Urinary bladder (tissue), 4 donors: ENCODE data around the gene RAMP1. TPM values are rescaled to one million over a fixed set of nuclear protein-coding genes. Genes with fewer than 3 reads are reported as not detected.

Experiments used
- DNase-seq: peaks from one replicate; pipeline ENCODE4 v3.0.0-alpha.2; 2015; ENCODE audit errors: extremely low spot score
- H3K27ac ChIP-seq: one replicate; pipeline ENCODE4 v1.5.1; 2013; ENCODE audit warnings: low read depth, mild to moderate bottlenecking, moderate library complexity
- H3K36me3 ChIP-seq: one replicate; pipeline ENCODE4 v1.6.1; 2013; ENCODE audit warnings: mild to moderate bottlenecking, moderate library complexity; ENCODE audit not compliant: insufficient read depth
- H3K4me1 ChIP-seq: one replicate; pipeline ENCODE4 v1.6.1; 2013; ENCODE audit warnings: mild to moderate bottlenecking, moderate library complexity; ENCODE audit not compliant: insufficient read depth
- H3K4me3 ChIP-seq: one replicate; pipeline ENCODE4 v1.5.1; 2013; ENCODE audit warnings: low read depth, low read length
- WGBS: extraction: QIAGEN DNeasy Blood & Tissue Kit; methylation state at CpG from one replicate; pipeline ENCODE4 v1.1.7; 2013; 5-methylcytosine and 5-hydroxymethylcytosine counted together
- polyA plus RNA-seq: library from polyadenylated mRNA; stranded (reverse); fragments of 200-250 nt; gene quantifications from one replicate; pipeline ENCODE4 v1.2.3, GENCODE V29; 2013
- total RNA-seq: library from RNA; depleted of rRNA; stranded (reverse); fragments of >200 nt; gene quantifications from one replicate; pipeline ENCODE4 v1.2.3, GENCODE V29; 2014
- donor health status: healthy with polysubstance abuse.
- donor health status: healthy.

The RAMP1 gene
- total and polyA plus RNA-seq, 2 donors = 13.2 to 185 TPM

DNA sequence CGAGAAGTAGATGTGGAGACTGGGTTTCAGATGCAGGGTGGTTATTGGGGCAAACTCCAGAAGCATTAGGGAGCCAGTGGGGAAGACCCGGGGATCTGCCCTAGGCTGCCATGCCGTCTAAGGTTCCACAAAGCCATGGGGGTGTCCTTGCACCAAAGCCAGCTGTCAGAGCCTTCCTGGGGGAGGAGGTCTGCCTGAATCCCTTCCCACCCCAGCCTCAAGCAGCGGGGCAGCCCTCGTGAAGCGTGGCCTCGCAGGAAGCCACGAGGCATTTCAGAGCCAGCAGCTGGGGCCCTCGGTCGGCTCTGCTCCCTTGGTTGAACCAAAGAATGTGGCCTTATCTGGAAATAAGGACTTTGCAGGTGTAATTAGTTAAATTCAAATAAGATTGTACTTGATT, 56.2 kb downstream of the RAMP1 start:
- no peaks in the 10 kb centered on the region for H3K4me1 ChIP-seq
- no peak overlapping the region for H3K4me3 ChIP-seq
- no peak for DNase-seq
- no peak overlapping the region for H3K27ac ChIP-seq
- WGBS = 87% methylated on average over 10 of the region's 10 CpGs
- no peaks in the 10 kb centered on the region for H3K36me3 ChIP-seq

DNA sequence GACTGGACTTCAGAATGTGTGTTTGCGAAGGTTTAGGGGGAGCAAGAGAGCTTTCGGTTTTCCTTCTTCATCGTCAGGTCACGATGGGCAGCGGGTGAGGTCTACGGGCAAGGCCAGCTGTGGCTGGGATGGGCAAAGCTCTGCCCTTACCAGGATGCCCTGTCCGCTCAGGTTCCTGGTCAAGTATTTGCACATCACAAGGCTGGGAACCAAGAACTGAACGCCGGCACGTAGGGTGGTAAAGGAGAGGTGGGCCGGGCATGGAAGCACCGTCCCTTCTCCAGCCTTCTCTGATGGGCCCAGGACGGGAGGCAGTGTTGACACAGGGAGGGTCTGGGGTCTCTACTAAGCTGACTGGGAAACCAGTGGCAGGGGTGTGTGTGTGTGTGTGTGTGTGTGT, 56.9 kb downstream of the RAMP1 start:
- no peak overlapping the region for H3K27ac ChIP-seq
- no peak overlapping the region for H3K4me3 ChIP-seq
- no peak for DNase-seq
- WGBS = 95% methylated on average over 13 of the region's 13 CpGs
- no peaks in the 10 kb centered on the region for H3K4me1 ChIP-seq
- H3K36me3 ChIP-seq = no peaks in the 10 kb centered on the region

DNA sequence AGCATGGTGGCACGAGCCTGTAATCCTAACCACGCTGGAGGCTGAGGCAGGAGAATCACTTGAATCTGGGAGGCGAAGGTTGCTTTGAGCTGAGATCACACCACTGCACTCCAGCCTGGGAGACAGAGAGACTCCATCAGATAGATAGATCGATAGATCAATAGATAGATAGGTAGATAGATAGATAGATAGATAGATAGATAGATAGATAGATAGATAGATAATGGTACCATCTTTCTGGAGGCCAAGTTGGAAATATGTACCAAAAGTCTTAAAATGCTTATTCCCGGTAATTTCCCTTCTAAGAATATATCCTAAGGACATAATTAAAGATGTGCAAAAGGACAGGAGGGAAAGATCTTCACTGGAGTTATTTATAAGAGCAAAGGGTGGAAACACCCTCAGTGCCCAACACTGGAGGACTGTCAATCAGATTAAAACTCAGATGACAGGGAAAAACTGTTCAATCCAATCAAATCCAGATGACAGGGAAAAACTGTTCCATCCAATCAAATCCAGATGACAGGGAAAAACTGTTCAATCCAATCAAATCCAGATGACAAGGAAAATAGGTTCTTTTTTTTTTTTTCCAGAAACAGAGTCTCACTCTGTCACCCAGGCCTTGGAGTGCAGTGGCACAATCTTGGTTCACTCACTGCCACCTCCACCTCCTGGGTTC, 58.4 kb downstream of the RAMP1 start:
- H3K4me3 ChIP-seq = no peak overlapping the region
- no peaks in the 10 kb centered on the region for H3K4me1 ChIP-seq
- H3K27ac ChIP-seq = no peak overlapping the region
- H3K36me3 ChIP-seq = no peaks in the 10 kb centered on the region
- 95% methylated on average over 5 of the region's 5 CpGs for WGBS
- DNase-seq = no peak

DNA sequence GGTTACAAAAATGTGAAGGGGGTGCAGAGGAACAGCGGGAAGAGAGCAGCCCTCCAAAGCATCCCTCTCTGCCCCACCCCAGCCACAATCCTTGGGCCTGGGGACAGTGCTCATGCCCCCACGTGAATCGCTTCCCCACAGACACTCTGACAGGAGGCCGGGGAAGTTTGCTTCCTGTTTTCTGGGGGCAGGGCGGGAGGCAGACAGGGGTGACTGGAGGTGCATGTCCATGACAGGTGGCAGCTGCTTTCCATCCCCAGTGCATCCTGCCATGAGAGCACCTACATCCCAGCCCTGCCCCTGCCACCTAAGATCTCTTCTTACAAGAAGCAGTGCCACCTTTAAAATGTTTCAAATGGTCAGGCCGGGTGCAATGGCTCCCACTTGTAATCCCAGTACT, 60.2 kb downstream of the RAMP1 start:
- WGBS = 66% methylated on average over 6 of the region's 6 CpGs
- H3K4me1 ChIP-seq = no peaks in the 10 kb centered on the region
- no peaks in the 10 kb centered on the region for H3K36me3 ChIP-seq
- no peak for DNase-seq
- H3K27ac ChIP-seq = no peak overlapping the region
- no peak overlapping the region for H3K4me3 ChIP-seq

DNA sequence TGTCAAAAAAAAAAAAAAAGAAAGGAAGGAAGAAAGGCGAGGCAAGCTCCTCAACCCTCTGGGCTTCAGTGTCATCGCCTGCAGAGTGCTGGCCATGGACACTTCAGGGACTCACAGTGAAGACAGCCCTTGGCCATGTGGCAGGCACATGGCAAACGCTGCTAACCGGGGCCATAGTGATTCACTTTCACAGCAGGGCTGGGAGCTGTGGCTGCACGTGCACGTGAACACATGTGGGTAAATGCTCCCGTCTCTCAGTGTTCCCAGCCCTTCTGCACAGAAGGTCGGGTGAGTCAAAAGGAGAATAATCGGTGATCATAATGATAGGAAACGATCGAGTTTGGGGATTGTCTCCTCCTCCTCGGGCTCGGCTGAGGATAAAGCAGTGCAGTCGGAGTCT, 61.2 kb downstream of the RAMP1 start:
- no peak overlapping the region for H3K27ac ChIP-seq
- H3K4me3 ChIP-seq = no peak overlapping the region
- no peak for DNase-seq
- H3K4me1 ChIP-seq = no peaks in the 10 kb centered on the region
- 86% methylated on average over 14 of the region's 14 CpGs for WGBS
- no peaks in the 10 kb centered on the region for H3K36me3 ChIP-seq

DNA sequence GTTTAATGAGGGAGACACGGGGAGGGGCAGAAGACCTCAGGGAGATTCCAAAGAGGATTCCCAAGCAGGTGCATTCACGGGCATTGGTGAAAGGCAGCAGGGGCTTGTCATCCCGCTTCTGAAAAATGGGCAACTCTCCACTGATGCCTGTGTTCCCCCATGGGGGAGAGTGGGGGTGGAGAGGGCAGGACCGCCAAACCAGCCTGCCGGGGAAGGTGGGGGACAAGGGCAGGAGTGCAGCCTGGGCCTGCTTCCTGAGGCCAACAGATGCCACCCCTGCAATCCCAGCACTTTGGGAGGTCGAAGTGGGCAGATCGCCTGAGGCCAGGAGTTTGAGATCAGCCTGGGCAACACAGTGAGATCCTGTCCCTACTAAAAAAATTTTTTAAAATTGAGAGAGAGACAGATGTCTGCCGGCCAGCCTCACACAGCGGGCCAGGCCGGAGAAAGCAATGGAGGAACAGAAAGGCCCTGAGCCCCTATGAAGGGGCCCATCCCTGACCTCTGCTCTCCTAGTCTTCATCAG, 62.6 kb downstream of the RAMP1 start:
- no peaks in the 10 kb centered on the region for H3K36me3 ChIP-seq

DNA sequence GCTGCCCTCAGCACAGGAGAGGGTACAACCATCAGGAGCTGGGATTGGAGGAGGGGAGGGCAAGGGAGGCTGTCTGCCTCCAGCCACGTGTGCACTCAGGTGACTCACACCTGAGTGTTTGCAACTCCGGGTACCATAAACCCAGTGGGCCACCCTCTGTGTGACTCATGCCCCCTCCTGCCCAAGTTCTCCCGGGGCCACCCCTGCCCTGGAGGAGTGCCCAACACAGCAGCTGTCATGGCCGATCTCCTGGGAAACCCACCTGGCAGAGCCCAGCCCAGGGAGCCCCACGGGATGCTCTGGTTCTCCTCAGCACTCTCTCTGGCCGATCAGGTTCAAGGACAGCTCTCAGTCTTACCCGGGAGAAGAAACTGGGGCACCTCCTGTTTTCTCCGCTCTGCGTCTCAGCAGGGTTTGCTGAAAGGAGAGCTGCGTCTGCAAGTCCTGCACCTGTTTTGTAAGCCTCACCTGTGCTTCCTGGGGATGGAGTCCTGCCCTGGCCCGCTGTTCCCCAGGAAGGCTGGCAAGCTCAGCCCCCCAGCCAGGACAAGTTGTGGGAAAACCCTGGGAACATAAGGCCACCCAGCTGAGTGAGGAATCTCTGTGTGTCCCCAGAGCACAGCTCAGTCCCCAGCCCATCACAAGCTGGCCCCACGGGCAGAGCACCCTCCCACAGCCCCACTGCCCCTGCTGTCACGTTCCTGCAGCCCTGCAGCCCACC, 63.4 kb downstream of the RAMP1 start:
- Histone ChIP-seq H3K27ac (peak overlapping the region; percentile 42), H3K4me3 (no peak overlapping the region), H3K36me3 (no peaks in the 10 kb centered on the region), H3K4me1 (no peaks in the 10 kb centered on the region)
- 66% methylated on average over 13 of the region's 13 CpGs for WGBS
- DNase-seq = no peak

More for the DNA sequence above, 62.6 kb downstream of the RAMP1 start:
- no peaks in the 10 kb centered on the region for H3K4me1 ChIP-seq
- H3K4me3 ChIP-seq = no peak overlapping the region
- no peak overlapping the region for H3K27ac ChIP-seq
- WGBS = 91% methylated on average over 10 of the region's 10 CpGs
- no peak for DNase-seq

DNA sequence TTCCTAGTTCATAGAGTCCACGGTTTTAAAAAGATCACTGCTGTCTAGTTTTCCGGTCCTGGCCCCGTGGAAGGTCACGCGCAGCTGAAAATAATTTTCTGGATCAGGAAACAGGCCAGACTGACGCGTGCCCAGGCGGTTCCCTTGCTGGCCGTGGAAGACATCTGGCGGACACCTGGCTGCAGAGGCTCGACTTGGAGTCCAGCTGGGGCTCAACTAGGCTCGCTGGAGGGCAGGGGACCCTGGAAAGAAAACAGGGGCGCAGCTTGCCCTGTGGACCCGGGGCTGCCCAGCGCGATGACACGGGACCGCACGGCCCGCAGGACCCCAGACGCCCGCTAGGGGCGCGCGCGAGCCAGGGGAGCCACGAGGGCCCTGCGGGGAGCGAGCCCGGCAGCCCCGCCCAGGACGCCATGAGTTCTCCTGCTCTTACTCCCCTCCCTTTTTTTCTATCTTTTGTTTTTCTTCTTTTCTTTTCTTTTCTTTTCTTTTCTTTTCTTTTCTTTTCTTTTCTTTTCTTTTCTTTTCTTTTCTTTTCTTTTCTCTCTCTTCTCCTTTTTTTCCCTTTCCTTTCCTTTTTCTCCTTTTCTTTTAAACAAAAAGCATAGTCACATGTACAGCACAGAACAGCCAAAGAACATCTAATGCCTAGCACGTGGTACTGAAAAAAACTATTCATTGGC, 64.2 kb downstream of the RAMP1 start:
- WGBS = 6% methylated on average over 33 of the region's 33 CpGs

DNA sequence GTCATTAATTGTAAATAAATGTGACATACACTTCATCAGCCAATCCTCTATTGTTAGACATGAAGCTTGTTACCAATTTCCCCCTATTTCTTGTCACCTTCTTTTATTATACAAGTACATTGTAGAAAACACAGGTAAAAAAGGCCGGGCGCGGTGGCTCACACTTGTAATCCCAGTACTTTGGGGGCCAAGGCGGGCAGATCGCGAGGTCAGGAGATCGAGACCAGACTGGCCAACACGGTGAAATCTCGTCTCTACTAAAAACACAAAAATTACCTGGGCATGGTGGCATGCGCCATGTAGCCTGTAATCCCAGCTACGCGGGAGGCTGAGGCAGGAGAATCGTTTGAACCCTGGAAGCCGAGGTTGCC, 64.7 kb downstream of the RAMP1 start:
- no peaks in the 10 kb centered on the region for H3K4me1 ChIP-seq
- no peak for DNase-seq
- no peaks in the 10 kb centered on the region for H3K36me3 ChIP-seq
- 91% methylated on average over 14 of the region's 14 CpGs for WGBS
- no peak overlapping the region for H3K27ac ChIP-seq
- H3K4me3 ChIP-seq = no peak overlapping the region

More for the DNA sequence above, 64.2 kb downstream of the RAMP1 start:
- H3K36me3 ChIP-seq = no peaks in the 10 kb centered on the region
- H3K27ac ChIP-seq = peak overlapping the region; percentile 71
- H3K4me1 ChIP-seq = no peaks in the 10 kb centered on the region
- H3K4me3 ChIP-seq = peak overlapping the region; percentile 34
- DNase-seq = no peak

DNA sequence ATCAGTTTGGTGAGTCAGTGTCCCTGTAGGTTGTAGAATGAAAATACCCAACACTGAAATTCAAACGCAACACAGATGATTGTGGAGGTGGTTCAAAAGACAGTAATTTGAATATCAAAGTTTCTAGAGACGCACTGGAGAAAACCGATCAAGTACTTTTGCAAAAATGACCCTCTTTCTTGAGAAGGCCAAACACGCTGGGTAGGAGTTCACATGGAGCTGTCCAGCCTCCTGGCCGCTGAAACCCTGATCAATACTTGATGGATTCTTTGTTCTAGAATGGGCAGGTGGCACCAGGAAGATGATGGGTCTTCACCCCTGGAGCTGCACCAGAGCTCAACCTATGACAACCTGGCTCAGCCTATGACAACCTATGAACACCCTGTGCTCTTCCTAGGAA, 67.7 kb downstream of the RAMP1 start:
- Histone ChIP-seq H3K4me3 (no peak overlapping the region), H3K27ac (no peak overlapping the region), H3K4me1 (no peaks in the 10 kb centered on the region), H3K36me3 (no peaks in the 10 kb centered on the region)
- 79% methylated on average over 5 of the region's 5 CpGs for WGBS
- no peak for DNase-seq

DNA sequence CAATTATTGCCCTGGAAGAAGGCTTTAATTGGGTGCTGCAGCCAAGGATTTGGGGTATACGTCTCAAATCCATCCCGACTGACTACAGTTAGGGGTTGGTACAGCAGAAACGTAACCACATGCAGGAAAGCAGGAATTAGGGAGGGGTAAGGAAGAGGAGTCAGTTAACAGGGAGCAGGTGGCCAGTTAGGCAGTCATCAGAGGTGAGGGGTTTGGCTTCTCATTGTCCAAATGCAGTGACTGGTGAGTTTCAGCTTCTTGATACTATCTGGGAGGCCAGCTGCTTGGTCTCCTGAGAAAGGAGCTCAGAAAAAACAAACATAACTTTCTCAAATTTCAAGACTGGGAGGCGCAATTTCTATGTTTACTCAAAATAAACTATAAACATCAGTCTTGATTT, 68.6 kb downstream of the RAMP1 start:
- 61% methylated on average over 4 of the region's 4 CpGs for WGBS
- Histone ChIP-seq H3K4me1 (no peaks in the 10 kb centered on the region), H3K27ac (no peak overlapping the region), H3K4me3 (no peak overlapping the region), H3K36me3 (no peaks in the 10 kb centered on the region)
- DNase-seq = no peak

DNA sequence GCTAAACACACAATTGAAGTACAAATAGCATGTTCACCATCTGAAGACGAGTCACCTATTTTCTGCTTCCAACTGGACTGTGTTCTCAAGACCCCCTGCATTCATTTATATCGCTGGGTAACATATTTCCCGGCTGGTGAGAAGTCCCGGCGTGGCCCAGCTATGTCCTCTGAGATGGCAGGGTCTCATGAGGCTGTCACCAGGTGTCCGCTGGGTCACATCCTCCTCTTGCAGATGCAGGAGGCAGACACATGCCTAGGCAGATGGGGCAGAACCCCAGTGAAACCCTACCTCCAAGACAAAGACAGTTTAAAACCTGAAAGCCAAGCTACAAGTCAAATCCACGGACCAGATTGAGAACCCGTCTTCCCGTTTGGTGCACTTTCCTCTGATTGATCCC, 70.6 kb downstream of the RAMP1 start:
- H3K4me3 ChIP-seq = no peak overlapping the region
- DNase-seq = no peak
- H3K27ac ChIP-seq = no peak overlapping the region
- no peaks in the 10 kb centered on the region for H3K4me1 ChIP-seq
- WGBS = 95% methylated on average over 9 of the region's 9 CpGs
- no peaks in the 10 kb centered on the region for H3K36me3 ChIP-seq

DNA sequence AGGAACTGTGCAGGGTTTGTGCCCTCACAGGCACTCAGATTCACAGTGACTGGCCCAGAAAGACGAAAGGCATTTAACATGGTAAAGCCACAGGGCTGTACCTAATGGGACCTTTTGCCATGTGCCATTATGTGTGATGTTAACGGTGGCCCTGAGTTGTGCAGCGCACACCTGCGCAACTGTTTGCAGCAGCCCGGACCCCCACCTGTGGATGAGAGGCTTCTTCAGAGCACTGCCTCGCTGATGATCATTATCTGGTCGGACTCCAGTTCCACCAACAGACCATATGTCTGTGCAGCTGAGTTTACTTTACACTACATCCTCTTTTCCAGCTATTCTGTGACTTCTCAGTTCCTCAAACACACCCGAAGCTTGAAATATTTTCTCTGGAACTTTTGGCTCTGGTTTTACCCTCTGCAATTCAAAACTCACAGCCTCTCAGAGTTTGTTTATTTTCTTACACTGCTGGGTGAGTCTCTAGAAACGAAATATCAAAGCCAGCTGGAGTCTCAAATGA, 71.8 kb downstream of the RAMP1 start:
- Histone ChIP-seq H3K4me3 (no peak overlapping the region), H3K36me3 (no peaks in the 10 kb centered on the region), H3K4me1 (no peaks in the 10 kb centered on the region), H3K27ac (no peak overlapping the region)
- 33% methylated on average over 9 of the region's 9 CpGs for WGBS
- DNase-seq = no peak

DNA sequence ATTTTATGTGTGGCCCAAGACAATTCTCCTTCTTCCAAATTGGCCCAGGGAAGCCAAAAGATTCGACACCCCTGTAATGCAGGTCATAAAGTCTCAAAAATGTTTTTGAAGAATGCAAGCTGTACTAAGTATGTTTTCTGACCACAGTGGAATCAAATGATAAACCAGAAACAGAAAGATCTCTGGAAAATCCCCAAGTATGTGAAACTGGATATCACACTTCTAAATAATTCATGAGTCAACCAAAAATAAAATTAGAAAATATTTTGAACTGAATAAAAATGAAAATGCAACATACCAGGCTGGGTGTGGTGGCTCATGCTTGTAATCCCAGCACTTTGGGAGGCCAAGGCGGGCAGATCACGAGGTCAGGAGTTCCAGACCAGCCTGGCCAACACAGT, 73.3 kb downstream of the RAMP1 start:
- Histone ChIP-seq H3K4me1 (no peaks in the 10 kb centered on the region), H3K27ac (no peak overlapping the region), H3K4me3 (no peak overlapping the region), H3K36me3 (no peaks in the 10 kb centered on the region)
- WGBS = 56% methylated on average over 3 of the region's 3 CpGs
- no peak for DNase-seq
